ENCODE measurements around the gene TCF7L1.
"Not testable (repeated sequence)": the region's sequence is repeated elsewhere in the genome, so short reads cannot be mapped to it uniquely, and the experiment has no call there.

Gene TCF7L1

GRCh38 chr2:85330839-85331636, 197.8 kb downstream of the TCF7L1 start:
- H3K4me3 ChIP-seq (ENCODE audit: low read length) = peak overlapping the region; percentile 48
- no peak overlapping the region for H3K27ac ChIP-seq (ENCODE audit: low read length)
- peak overlapping the region; percentile 36; the same call in 1 of the 2 replicates for H3K9ac ChIP-seq (ENCODE audit: low read length)
- H2AFZ ChIP-seq (ENCODE audit: low read depth, low read length) = peak overlapping the region; percentile 82
- H3K27me3 ChIP-seq (ENCODE audit: low read depth, low read length) = no peaks in the 10 kb centered on the region
- H3K4me2 ChIP-seq (ENCODE audit: low read length) = peak overlapping the region; percentile 79
- H3K79me2 ChIP-seq (ENCODE audit: low read length) = peaks cover 17% of the 10 kb centered on the region
- H3K4me1 ChIP-seq (ENCODE audit: low read length) = peaks cover 22% of the 10 kb centered on the region
- TF ChIP-seq CTCF (IDR thresholded peaks at IDR 0.05; ENCODE audit: low read depth, low read length) = no peak
- no peak for TF ChIP-seq EZH2phosphoT487 (IDR thresholded peaks at IDR 0.05; ENCODE audit: low read depth)
- peaks cover 6% of the 10 kb centered on the region for H3K36me3 ChIP-seq (replicated peaks; ENCODE audit: low read depth, low read length)
- peaks cover 4% of the 10 kb centered on the region for H4K20me1 ChIP-seq (ENCODE audit: insufficient read depth, low read length)
- H3K9me3 ChIP-seq (ENCODE audit: insufficient read depth, low read length) = no peaks in the 10 kb centered on the region

DNA sequence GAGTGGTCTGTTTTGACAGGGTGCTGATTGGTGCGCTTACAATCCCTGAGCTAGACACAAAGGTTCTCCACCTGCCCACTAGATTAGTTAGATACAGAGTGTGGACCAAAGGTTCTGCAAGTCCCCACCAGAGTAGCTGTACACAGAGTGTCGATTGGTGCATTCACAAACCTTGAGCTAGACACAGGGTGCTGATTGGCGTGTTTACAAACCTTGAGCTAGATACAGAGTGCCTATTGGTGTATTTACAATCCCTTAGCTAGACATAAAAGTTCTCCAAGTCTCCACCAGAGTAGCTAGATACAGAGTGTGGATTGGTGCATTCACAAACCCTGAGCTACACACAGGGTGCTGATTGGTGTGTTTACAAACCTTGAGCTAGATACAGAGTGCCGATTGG, 200.7 kb downstream of the TCF7L1 start:
- H3K79me2 ChIP-seq (ENCODE audit: low read length); H3K4me2 ChIP-seq (ENCODE audit: low read length); H3K27me3 ChIP-seq (ENCODE audit: low read depth, low read length); H3K27ac ChIP-seq (ENCODE audit: low read length); H4K20me1 ChIP-seq (ENCODE audit: insufficient read depth, low read length); H3K9me3 ChIP-seq (ENCODE audit: insufficient read depth, low read length); H3K4me3 ChIP-seq (ENCODE audit: low read length); H3K9ac ChIP-seq (ENCODE audit: low read length); H3K36me3 ChIP-seq (replicated peaks; ENCODE audit: low read depth, low read length); H2AFZ ChIP-seq (ENCODE audit: low read depth, low read length): not testable (repeated sequence)
- peaks cover 16% of the 10 kb centered on the region for H3K4me1 ChIP-seq (ENCODE audit: low read length)

DNA sequence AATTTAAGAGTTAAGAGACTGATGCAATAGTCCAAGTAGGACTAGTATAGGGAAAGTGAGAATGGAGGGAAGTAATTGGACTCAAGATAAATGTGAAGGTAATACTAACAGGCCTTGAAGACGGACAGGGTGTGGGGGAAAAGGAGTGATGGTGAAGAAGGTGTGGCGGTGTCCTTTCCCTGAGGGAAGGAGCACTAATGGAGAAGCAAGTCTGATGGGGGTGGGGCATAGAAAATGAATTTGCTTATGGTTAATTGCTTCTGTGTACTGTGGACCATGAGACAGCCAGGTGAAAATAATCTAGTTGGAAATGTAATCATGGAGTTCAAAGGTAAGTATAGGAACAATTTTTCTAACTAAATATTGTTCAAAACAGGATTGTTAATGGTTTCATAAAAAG, 201.7 kb downstream of the TCF7L1 start:
- no peak overlapping the region for H3K4me2 ChIP-seq (ENCODE audit: low read length)
- no peaks in the 10 kb centered on the region for H4K20me1 ChIP-seq (ENCODE audit: insufficient read depth, low read length)
- no peak overlapping the region for H3K27ac ChIP-seq (ENCODE audit: low read length)
- TF ChIP-seq EZH2phosphoT487 (IDR thresholded peaks at IDR 0.05; ENCODE audit: low read depth) = no peak
- TF ChIP-seq CTCF (IDR thresholded peaks at IDR 0.05; ENCODE audit: low read depth, low read length) = no peak
- peaks cover 16% of the 10 kb centered on the region for H3K4me1 ChIP-seq (ENCODE audit: low read length)
- no peak overlapping the region for H3K4me3 ChIP-seq (ENCODE audit: low read length)
- H3K9me3 ChIP-seq (ENCODE audit: insufficient read depth, low read length) = no peaks in the 10 kb centered on the region
- H3K79me2 ChIP-seq (ENCODE audit: low read length) = no peaks in the 10 kb centered on the region
- H3K27me3 ChIP-seq (ENCODE audit: low read depth, low read length) = peaks cover 9% of the 10 kb centered on the region; the same call in 1 of the 2 replicates
- H3K36me3 ChIP-seq (replicated peaks; ENCODE audit: low read depth, low read length) = no peaks in the 10 kb centered on the region
- H2AFZ ChIP-seq (ENCODE audit: low read depth, low read length) = no peak overlapping the region
- no peak overlapping the region for H3K9ac ChIP-seq (ENCODE audit: low read length)

GRCh38 chr2:85340034-85340892, 207.1 kb downstream of the TCF7L1 start:
- Histone ChIP-seq H3K9me3 (ENCODE audit: insufficient read depth, low read length) (no peaks in the 10 kb centered on the region), H3K27me3 (ENCODE audit: low read depth, low read length) (peaks cover 9% of the 10 kb centered on the region; the same call in 1 of the 2 replicates), H2AFZ (ENCODE audit: low read depth, low read length) (no peak overlapping the region), H4K20me1 (ENCODE audit: insufficient read depth, low read length) (no peaks in the 10 kb centered on the region), H3K9ac (ENCODE audit: low read length) (no peak overlapping the region), H3K27ac (ENCODE audit: low read length) (no peak overlapping the region), H3K4me3 (ENCODE audit: low read length) (no peak overlapping the region), H3K36me3 (replicated peaks; ENCODE audit: low read depth, low read length) (no peaks in the 10 kb centered on the region), H3K4me2 (ENCODE audit: low read length) (no peak overlapping the region), H3K79me2 (ENCODE audit: low read length) (no peaks in the 10 kb centered on the region), H3K4me1 (ENCODE audit: low read length) (no peaks in the 10 kb centered on the region)
- TF ChIP-seq CTCF (IDR thresholded peaks at IDR 0.05; ENCODE audit: low read depth, low read length) (no peak), EZH2phosphoT487 (IDR thresholded peaks at IDR 0.05; ENCODE audit: low read depth) (no peak)
